Measurements from ENCODE around the gene UBE2H.

UBE2H gene

DNA sequence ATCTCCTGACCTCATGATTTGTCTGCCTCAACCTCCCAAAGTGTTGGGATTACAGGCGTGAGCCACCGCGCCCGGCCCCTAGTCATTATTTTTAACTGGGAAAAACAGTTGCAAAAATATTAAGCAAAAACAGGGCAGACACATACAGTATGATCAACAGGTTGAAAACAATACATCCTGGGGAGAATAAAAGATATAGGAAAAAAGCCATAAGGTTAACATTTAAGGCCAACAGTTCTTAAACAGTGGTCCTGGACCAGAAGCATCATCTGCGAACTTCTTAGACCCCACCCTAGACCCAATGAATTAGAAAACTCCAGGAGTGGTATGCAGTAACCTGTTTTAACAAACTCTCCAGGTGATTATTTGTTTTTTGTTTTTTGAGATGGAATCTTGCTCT, 6.5 kb downstream of the UBE2H start:
- TF ChIP-seq, protein P1, sequence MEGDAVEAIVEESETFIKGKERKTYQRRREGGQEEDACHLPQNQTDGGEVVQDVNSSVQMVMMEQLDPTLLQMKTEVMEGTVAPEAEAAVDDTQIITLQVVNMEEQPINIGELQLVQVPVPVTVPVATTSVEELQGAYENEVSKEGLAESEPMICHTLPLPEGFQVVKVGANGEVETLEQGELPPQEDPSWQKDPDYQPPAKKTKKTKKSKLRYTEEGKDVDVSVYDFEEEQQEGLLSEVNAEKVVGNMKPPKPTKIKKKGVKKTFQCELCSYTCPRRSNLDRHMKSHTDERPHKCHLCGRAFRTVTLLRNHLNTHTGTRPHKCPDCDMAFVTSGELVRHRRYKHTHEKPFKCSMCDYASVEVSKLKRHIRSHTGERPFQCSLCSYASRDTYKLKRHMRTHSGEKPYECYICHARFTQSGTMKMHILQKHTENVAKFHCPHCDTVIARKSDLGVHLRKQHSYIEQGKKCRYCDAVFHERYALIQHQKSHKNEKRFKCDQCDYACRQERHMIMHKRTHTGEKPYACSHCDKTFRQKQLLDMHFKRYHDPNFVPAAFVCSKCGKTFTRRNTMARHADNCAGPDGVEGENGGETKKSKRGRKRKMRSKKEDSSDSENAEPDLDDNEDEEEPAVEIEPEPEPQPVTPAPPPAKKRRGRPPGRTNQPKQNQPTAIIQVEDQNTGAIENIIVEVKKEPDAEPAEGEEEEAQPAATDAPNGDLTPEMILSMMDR (conservative IDR thresholded peaks at IDR 0.05; ENCODE audit: control insufficient read depth, insufficient read depth, low read depth, low read length), result no peak
- no peak overlapping the region for H3K4me3 ChIP-seq (ENCODE audit: control insufficient read depth, low read depth, low read length)
- no peak for DNase-seq (ENCODE audit: low read depth)

DNA sequence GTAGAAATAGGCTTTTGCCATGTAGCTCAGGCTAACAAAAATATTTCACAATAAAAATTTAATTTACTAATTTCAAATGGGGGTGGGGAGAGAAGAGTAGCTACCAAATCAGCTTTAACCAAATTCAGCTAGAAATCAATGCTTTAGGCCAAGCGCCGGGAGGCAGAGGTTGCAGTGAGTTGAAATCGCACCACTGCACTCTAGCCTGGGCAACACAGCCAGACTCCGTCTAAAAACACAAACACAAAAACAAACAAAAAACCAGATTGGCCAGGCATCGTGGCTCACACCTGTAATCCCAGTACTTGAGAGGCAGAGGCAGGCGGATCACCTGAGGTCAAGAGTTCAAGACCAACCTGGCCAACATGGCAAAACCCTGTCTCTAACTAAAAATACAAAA, 9.4 kb downstream of the UBE2H start:
- DNase-seq (ENCODE audit: low read depth), result no peak
- TF ChIP-seq, protein P1 (conservative IDR thresholded peaks at IDR 0.05; ENCODE audit: control insufficient read depth, insufficient read depth, low read depth, low read length), result no peak
- H3K4me3 ChIP-seq (ENCODE audit: control insufficient read depth, low read depth, low read length), result no peak overlapping the region

DNA sequence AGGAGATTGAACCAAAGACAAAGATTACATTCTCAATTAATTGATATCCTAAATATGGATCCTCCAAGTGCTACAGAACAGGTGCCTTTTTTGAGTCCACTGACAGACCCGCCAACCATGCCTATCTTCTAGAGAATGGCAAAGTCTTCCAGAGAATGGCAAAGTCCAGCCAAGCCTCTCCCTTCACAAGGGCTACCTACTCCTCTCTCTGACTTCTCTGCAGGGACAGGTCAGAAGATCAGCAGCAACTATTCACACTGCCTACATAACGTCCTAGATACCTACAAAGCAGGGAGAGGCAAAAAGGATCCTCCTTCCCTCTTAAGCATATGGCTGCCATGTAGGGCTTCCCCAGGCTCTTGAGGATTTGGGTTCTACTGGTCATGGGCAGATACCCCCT, 12.4 kb downstream of the UBE2H start:
- TF ChIP-seq, protein P1 (conservative IDR thresholded peaks at IDR 0.05; ENCODE audit: control insufficient read depth, insufficient read depth, low read depth, low read length), result no peak
- H3K4me3 ChIP-seq (ENCODE audit: control insufficient read depth, low read depth, low read length), result no peak overlapping the region
- no peak for DNase-seq (ENCODE audit: low read depth)

DNA sequence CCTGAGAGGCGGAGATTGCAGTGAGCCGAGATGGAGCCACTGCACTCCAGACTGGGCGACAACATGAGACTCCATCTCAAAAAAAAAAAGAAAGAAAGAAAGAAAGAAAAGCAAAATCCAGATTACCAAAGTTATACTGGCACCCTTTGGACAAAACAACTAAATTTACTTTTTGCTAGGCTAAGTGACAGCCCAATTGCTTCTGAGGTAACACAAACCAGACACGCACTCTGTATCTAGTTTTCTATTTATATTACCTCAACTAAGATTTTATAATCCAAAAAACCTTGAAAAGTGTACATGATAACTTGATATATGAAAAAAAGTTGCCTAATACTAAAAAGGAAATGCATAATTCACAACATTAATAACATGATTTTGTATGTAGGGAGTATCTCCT, 12.9 kb downstream of the UBE2H start:
- DNase-seq (ENCODE audit: low read depth), result no peak
- H3K4me3 ChIP-seq (ENCODE audit: control insufficient read depth, low read depth, low read length), result no peak overlapping the region
- TF ChIP-seq, protein P1 (conservative IDR thresholded peaks at IDR 0.05; ENCODE audit: control insufficient read depth, insufficient read depth, low read depth, low read length), result no peak

DNA sequence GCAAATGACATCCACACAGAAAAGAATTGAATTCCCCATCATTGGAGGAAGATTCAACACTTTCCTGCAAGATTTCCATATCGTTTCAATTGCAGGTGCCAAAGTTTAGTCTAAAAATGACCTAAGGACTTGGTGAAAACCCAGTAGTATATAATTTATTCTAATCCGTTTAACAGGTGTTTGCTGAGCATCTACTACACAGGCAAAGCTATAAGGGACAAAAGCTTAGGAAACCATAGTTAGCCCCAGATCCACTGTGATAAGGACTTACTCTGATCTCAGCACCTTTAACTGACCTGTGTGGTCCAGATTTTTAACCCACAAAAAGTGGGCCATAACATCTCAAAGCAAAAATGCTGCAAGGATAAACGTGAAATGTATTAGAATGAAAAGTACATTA, 19.1 kb downstream of the UBE2H start:
- H3K4me3 ChIP-seq (ENCODE audit: control insufficient read depth, low read depth, low read length), result no peak overlapping the region
- DNase-seq (ENCODE audit: low read depth), result no peak
- TF ChIP-seq, protein P1 (conservative IDR thresholded peaks at IDR 0.05; ENCODE audit: control insufficient read depth, insufficient read depth, low read depth, low read length), result no peak

DNA sequence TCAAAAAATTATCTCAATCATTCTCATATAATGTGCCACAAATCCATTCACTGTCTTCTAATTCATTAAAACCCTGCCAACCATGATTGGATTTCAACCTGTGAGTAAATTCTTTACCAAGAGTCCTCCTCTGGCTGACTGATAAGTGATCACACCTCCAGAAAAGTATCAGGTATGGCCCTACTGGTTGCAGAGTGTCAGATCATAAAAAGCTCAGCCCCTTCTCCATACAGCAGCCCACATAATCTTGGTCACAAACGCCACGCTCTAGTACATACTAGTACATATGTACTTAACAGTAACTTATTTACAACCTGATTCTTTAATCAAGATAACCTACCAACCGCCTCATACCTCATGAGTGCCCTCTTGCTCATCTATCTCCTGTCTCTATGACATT, 26.1 kb downstream of the UBE2H start:
- TF ChIP-seq, protein P1 (conservative IDR thresholded peaks at IDR 0.05; ENCODE audit: control insufficient read depth, insufficient read depth, low read depth, low read length), result no peak
- H3K4me3 ChIP-seq (ENCODE audit: control insufficient read depth, low read depth, low read length), result no peak overlapping the region
- no peak for DNase-seq (ENCODE audit: low read depth)

DNA sequence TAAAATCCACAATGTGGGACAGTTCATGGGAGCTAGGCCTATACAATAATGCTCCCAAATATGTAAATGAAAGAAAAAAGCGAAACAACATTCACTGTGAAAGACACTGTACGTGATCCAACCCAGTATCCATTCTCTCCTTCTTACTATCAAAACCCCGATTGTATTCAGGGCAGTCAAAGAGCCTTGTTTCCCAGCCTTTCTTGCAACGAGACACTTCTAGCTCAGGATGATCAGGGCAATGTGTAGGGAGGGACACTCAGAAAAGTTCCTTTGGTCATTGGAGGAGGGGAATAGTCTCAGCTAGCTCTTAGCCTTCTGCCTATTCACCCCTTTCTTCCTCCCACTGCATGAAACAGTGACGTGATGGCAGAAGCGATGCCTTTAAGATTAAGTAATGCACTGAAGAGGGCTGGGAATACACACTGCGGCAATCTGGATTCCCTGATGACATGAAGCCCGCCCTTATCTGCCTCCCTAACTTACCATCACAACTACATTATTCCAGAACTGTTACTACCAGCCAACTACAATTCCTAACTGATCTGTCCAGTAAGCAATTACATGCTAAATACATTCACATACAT, 27.3 kb downstream of the UBE2H start:
- TF ChIP-seq, protein P1 (conservative IDR thresholded peaks at IDR 0.05; ENCODE audit: control insufficient read depth, insufficient read depth, low read depth, low read length), result no peak
- H3K4me3 ChIP-seq (ENCODE audit: control insufficient read depth, low read depth, low read length), result no peak overlapping the region
- peak; percentile 88 for DNase-seq (ENCODE audit: low read depth)

Data from fibroblast of mammary gland (primary cell).